ENCODE results near the gene PDX1. TPM values are rescaled to one million over a fixed set of nuclear protein-coding genes. Genes with fewer than 3 reads are reported as not detected.

PDX1 gene
- polyA plus RNA-seq, 3 donors: not detected

DNA sequence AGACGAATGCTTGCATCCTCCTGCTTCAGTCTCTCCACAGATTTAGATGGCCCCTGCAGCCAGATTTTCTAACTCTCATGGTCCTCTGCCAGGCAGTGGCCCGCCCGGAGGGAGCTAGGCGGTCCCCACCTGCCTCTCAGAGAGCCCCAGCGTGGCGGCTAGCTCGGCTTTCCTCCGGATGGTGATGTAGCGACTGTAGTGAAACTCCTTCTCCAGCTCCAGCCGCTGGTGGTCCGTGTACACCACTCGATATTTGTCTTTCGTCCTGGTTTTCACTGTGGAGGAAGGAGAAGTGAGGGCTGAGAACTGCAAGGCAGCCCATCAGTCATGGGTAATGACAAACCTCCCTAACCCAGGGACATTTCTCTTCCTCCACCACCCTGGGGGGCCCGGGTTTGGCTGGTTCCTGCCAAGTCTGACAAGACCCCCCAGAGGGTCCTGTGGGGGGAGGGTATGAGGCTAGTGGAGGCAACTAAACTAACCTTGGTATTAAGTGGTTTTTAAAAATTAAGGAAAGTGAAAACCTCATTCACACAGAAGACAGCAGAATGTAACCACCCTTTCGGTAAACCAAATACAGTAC is 45.0 kb downstream of the PDX1 start:
- Mint-ChIP-seq H3K9me3 (peaks cover 0 to 27% (median 9%) of the 10 kb centered on the region in 7 donors), H3K27me3 (ENCODE audit: low read depth in 3 of 3) (peaks cover 96 to 100% (median 96%) of the 10 kb centered on the region in 3 donors), H3K4me1 (peaks cover 36% of the 10 kb centered on the region), H3K4me3 (peak overlapping the region in 1 of 2 donors; percentile 69), H3K36me3 (peaks cover 3 to 5% of the 10 kb centered on the region in 2 donors), H3K27ac (no peak overlapping the region)
- no peaks in the 10 kb centered on the region for H4K20me1 ChIP-seq (ENCODE audit: insufficient read depth, low read length)
- H3K9ac ChIP-seq (ENCODE audit: insufficient read depth, low read length, poor library complexity, severe bottlenecking): no peak overlapping the region
- intact Hi-C loops (cut with micrococcal nuclease): no loop called here
- H3K4me1 ChIP-seq (ENCODE audit: control insufficient read depth in 1 of 2, insufficient read depth in 2 of 2, low read length in 2 of 2): peaks cover 16 to 30% of the 10 kb centered on the region in 2 donors
- no peaks in the 10 kb centered on the region for H3K79me2 ChIP-seq (ENCODE audit: insufficient read depth, low read length)
- H3K27me3 ChIP-seq (ENCODE audit: control insufficient read depth in 2 of 2, insufficient read depth in 2 of 2, low read length in 2 of 2): peaks cover 77 to 97% of the 10 kb centered on the region in 2 donors
- no peak for DNase-seq
- 60% methylated on average over 1 of the region's 15 CpGs for WGBS (ENCODE audit: insufficient coverage)
- H3K4me3 ChIP-seq (replicated peaks in 1 of 3; ENCODE audit: low read depth in 2 of 3, low read length in 3 of 3): no peak overlapping the region
- no peaks in the 10 kb centered on the region for H3K36me3 ChIP-seq (replicated peaks in 1 of 2; ENCODE audit: control insufficient read depth in 1 of 2, insufficient read depth in 2 of 2, low read length in 2 of 2)
- H2AFZ ChIP-seq (ENCODE audit: insufficient read depth, low read depth, low read length, poor library complexity, severe bottlenecking): no peak overlapping the region
- H3K9me3 ChIP-seq (replicated peaks in 1 of 2; ENCODE audit: control insufficient read depth in 1 of 2, insufficient read depth in 1 of 2, low read length in 2 of 2): peaks cover 0 to 40% of the 10 kb centered on the region in 2 donors
- TF ChIP-seq, protein P1, sequence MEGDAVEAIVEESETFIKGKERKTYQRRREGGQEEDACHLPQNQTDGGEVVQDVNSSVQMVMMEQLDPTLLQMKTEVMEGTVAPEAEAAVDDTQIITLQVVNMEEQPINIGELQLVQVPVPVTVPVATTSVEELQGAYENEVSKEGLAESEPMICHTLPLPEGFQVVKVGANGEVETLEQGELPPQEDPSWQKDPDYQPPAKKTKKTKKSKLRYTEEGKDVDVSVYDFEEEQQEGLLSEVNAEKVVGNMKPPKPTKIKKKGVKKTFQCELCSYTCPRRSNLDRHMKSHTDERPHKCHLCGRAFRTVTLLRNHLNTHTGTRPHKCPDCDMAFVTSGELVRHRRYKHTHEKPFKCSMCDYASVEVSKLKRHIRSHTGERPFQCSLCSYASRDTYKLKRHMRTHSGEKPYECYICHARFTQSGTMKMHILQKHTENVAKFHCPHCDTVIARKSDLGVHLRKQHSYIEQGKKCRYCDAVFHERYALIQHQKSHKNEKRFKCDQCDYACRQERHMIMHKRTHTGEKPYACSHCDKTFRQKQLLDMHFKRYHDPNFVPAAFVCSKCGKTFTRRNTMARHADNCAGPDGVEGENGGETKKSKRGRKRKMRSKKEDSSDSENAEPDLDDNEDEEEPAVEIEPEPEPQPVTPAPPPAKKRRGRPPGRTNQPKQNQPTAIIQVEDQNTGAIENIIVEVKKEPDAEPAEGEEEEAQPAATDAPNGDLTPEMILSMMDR (IDR thresholded peaks at IDR 0.05): no peak
- H3K4me2 ChIP-seq (replicated peaks; ENCODE audit: extremely low read depth, low read length, poor library complexity, severe bottlenecking): no peak overlapping the region
- no peak overlapping the region for H3K27ac ChIP-seq (ENCODE audit: low read depth in 1 of 2, low read length in 2 of 2)

DNA sequence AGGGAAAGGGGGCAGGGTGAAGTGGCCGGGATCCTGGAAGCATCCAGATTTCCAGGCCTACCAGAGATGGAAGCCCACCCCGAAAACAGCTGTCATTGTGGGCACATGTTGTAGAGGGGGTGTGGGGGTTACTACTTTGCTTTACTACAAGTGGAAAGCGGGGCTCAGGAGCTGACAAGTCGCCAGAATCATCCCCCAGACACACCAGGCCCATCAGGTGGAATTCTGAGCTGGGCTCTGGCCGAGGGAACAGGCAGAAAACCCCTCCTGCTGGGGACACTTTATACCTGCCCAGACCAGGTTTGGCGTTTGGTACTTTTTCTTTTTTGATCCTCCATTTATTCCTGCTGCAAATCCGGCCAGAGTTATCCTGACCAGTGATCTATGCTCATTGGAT is 45.5 kb downstream of the PDX1 start:
- no peaks in the 10 kb centered on the region for H4K20me1 ChIP-seq (ENCODE audit: insufficient read depth, low read length)
- no peak overlapping the region for H2AFZ ChIP-seq (ENCODE audit: insufficient read depth, low read depth, low read length, poor library complexity, severe bottlenecking)
- peaks cover 0 to 36% of the 10 kb centered on the region in 2 donors for H3K9me3 ChIP-seq (replicated peaks in 1 of 2; ENCODE audit: control insufficient read depth in 1 of 2, insufficient read depth in 1 of 2, low read length in 2 of 2)
- no peaks in the 10 kb centered on the region for H3K79me2 ChIP-seq (ENCODE audit: insufficient read depth, low read length)
- peaks cover 31% of the 10 kb centered on the region for H3K4me1 Mint-ChIP-seq
- no peaks in the 10 kb centered on the region for H3K36me3 ChIP-seq (replicated peaks in 1 of 2; ENCODE audit: control insufficient read depth in 1 of 2, insufficient read depth in 2 of 2, low read length in 2 of 2)
- H3K9me3 Mint-ChIP-seq: peaks cover 0 to 29% (median 8%) of the 10 kb centered on the region in 7 donors
- H3K4me2 ChIP-seq (replicated peaks; ENCODE audit: extremely low read depth, low read length, poor library complexity, severe bottlenecking): no peak overlapping the region
- no peak overlapping the region for H3K27ac Mint-ChIP-seq
- peaks cover 11 to 25% of the 10 kb centered on the region in 2 donors for H3K4me1 ChIP-seq (ENCODE audit: control insufficient read depth in 1 of 2, insufficient read depth in 2 of 2, low read length in 2 of 2)
- DNase-seq: no peak
- no peak overlapping the region for H3K27ac ChIP-seq (ENCODE audit: low read depth in 1 of 2, low read length in 2 of 2)
- H3K4me3 Mint-ChIP-seq: peak overlapping the region in 1 of 2 donors; percentile 69
- TF ChIP-seq, protein P1 (IDR thresholded peaks at IDR 0.05): no peak
- no peak overlapping the region for H3K9ac ChIP-seq (ENCODE audit: insufficient read depth, low read length, poor library complexity, severe bottlenecking)
- no peak overlapping the region for H3K4me3 ChIP-seq (replicated peaks in 1 of 3; ENCODE audit: low read depth in 2 of 3, low read length in 3 of 3)
- peaks cover 1 to 3% of the 10 kb centered on the region in 2 donors for H3K36me3 Mint-ChIP-seq
- 52% methylated on average over 5 of the region's 7 CpGs for WGBS (ENCODE audit: insufficient coverage)
- H3K27me3 Mint-ChIP-seq (ENCODE audit: low read depth in 3 of 3): peaks cover 96 to 100% (median 96%) of the 10 kb centered on the region in 3 donors
- H3K27me3 ChIP-seq (ENCODE audit: control insufficient read depth in 2 of 2, insufficient read depth in 2 of 2, low read length in 2 of 2): peaks cover 77 to 97% of the 10 kb centered on the region in 2 donors
- intact Hi-C loops (cut with micrococcal nuclease): no loop called here
